Neural cell (in vitro differentiated cells): ENCODE data around the gene TNIP2. TPM values are rescaled to one million over a fixed set of nuclear protein-coding genes. Genes with fewer than 3 reads are reported as not detected.

Experiments used
- H2AFZ ChIP-seq: fragments of 200-600, 300-800 bp; sonication (generic), shearing (Covaris generic); 2 replicates; pipeline ENCODE4 v1.6.0; 2014; ENCODE audit warnings: low read depth, mild to moderate bottlenecking, antibody characterized with exemption, low read length, moderate library complexity
- H3F3A ChIP-seq: fragments of 200-600 bp; shearing (Covaris generic); 2 replicates; pipeline ENCODE4 v1.6.1; 2016; ENCODE audit warnings: mild to moderate bottlenecking, moderate library complexity, mixed read lengths, antibody characterized with exemption, low read length; ENCODE audit not compliant: insufficient read depth, poor library complexity, severe bottlenecking
- H3K27ac ChIP-seq: fragments of 200-600, 300-800 bp; sonication (generic), shearing (Covaris generic); 2 replicates; pipeline ENCODE4 v1.5.1; 2014; ENCODE audit warnings: mild to moderate bottlenecking, low read length, moderate library complexity
- H3K27me3 ChIP-seq: fragments of 300-800, 200-600 bp; sonication (generic), shearing (Covaris generic); 2 replicates; pipeline ENCODE4 v1.6.0; 2014; ENCODE audit warnings: mild to moderate bottlenecking, low read depth, low read length, moderate library complexity; ENCODE audit not compliant: insufficient read depth
- H3K36me3 ChIP-seq: fragments of 300-800, 200-600 bp; sonication (generic), shearing (Covaris generic); 2 replicates; pipeline ENCODE4 v1.5.1; 2014; ENCODE audit warnings: mild to moderate bottlenecking, antibody characterized with exemption, low read length, moderate library complexity; ENCODE audit not compliant: insufficient read depth
- H3K4me2 ChIP-seq: fragments of 300-800, 200-600 bp; sonication (generic), shearing (Covaris generic); 2 replicates; pipeline ENCODE4 v1.6.0; 2014; ENCODE audit warnings: mild to moderate bottlenecking, low read length
- H3K4me3 ChIP-seq: fragments of 300-800, 200-600 bp; sonication (generic), shearing (Covaris generic); 2 replicates; pipeline ENCODE4 v1.5.1; 2014; ENCODE audit warnings: mild to moderate bottlenecking, low read length, moderate library complexity
- H3K79me2 ChIP-seq: fragments of 200-600 bp; shearing (Covaris generic); replicated peaks from 2 replicates; pipeline ENCODE4 v1.6.0; 2014; ENCODE audit warnings: mild to moderate bottlenecking, low read length, moderate library complexity; ENCODE audit not compliant: insufficient read depth
- H3K9ac ChIP-seq: fragments of 300-800, 200-600 bp; sonication (generic), shearing (Covaris generic); 2 replicates; pipeline ENCODE4 v1.6.1; 2016; ENCODE audit warnings: mild to moderate bottlenecking, low read length, mixed read lengths
- H3K9me2 ChIP-seq: fragments of 200-600 bp; shearing (Covaris generic); 2 replicates; pipeline ENCODE4 v1.6.1; 2016; ENCODE audit warnings: mild to moderate bottlenecking, low read length, mixed read lengths; ENCODE audit not compliant: insufficient read depth
- H3K9me3 ChIP-seq: fragments of 200-600, 300-800 bp; sonication (generic), shearing (Covaris generic); 2 replicates; pipeline ENCODE4 v1.6.1; 2016; ENCODE audit warnings: mild to moderate bottlenecking, mixed run types, low read length, moderate library complexity, mixed read lengths
- H4K20me1 ChIP-seq: fragments of 200-600 bp; shearing (Covaris generic); 2 replicates; pipeline ENCODE4 v1.6.1; 2016; ENCODE audit warnings: mild to moderate bottlenecking, mixed run types; ENCODE audit not compliant: insufficient read depth
- CTCF ChIP-seq: fragments of 450-650 bp; IDR thresholded peaks from 2 replicates; pipeline ENCODE4 v1.5.1; 2014; ENCODE audit warnings: antibody characterized with exemption, mild to moderate bottlenecking, moderate library complexity; ENCODE audit not compliant: poor library complexity, severe bottlenecking
- EP300 ChIP-seq: fragments of 450-650 bp; conservative IDR thresholded peaks from 2 replicates; pipeline ENCODE4 v1.6.1; 2014; ENCODE audit warnings: antibody characterized with exemption, mild to moderate bottlenecking, moderate library complexity; ENCODE audit not compliant: poor library complexity, severe bottlenecking
- EZH2 ChIP-seq: fragments of 200-600, 300-800 bp; shearing (Covaris generic), sonication (generic); IDR thresholded peaks from 2 replicates; pipeline ENCODE4 v1.6.1; 2014; ENCODE audit warnings: antibody characterized with exemption, low read length, borderline replicate concordance, mild to moderate bottlenecking; ENCODE audit not compliant: insufficient read depth, poor library complexity, severe bottlenecking
- MXI1 ChIP-seq: fragments of 450-650 bp; conservative IDR thresholded peaks from 2 replicates; pipeline ENCODE4 v1.6.1; 2014; ENCODE audit warnings: antibody characterized with exemption, mild to moderate bottlenecking; ENCODE audit not compliant: poor library complexity, severe bottlenecking
- POLR2AphosphoS5 ChIP-seq: IDR thresholded peaks from 2 replicates; pipeline ENCODE4 v1.6.1; 2012
- RAD21 ChIP-seq: fragments of 450-650 bp; conservative IDR thresholded peaks from 2 replicates; pipeline ENCODE4 v1.6.1; 2014; ENCODE audit warnings: antibody characterized with exemption, mild to moderate bottlenecking, moderate library complexity
- REST ChIP-seq: IDR thresholded peaks from 2 replicates; pipeline ENCODE4 v1.6.1; 2012; ENCODE audit warnings: borderline replicate concordance
- SMC3 ChIP-seq: fragments of 450-650 bp; conservative IDR thresholded peaks from 2 replicates; pipeline ENCODE4 v1.6.1; 2014; ENCODE audit warnings: antibody characterized with exemption, mild to moderate bottlenecking, moderate library complexity; ENCODE audit not compliant: poor library complexity
- TAF1 ChIP-seq: IDR thresholded peaks from 2 replicates; pipeline ENCODE4 v1.6.1; 2012; ENCODE audit warnings: low read depth
- polyA plus RNA-seq: library from polyadenylated mRNA; depleted of rRNA; stranded (reverse); fragments of >200 nt; gene quantifications from 2 replicates; pipeline ENCODE4 v1.2.3, GENCODE V29; 2014

TNIP2 gene
- polyA plus RNA-seq, 1 donor from 2014 or later = 13.0 TPM

- no peak overlapping the region for H3K4me2 ChIP-seq
- H3K4me3 ChIP-seq = no peak overlapping the region
- H3K9me2 ChIP-seq = no peaks in the 10 kb centered on the region
- H3K9ac ChIP-seq = no peak overlapping the region
- H3K9me3 ChIP-seq = no peaks in the 10 kb centered on the region
- H2AFZ ChIP-seq = no peak overlapping the region
- TF ChIP-seq POLR2AphosphoS5 = no peak
- TF ChIP-seq SMC3 = no peak
- TF ChIP-seq REST = no peak
- TF ChIP-seq MXI1 = no peak
- no peak for TF ChIP-seq EZH2
- TF ChIP-seq CTCF = no peak
- no peak for TF ChIP-seq TAF1
- TF ChIP-seq EP300 = no peak
- TF ChIP-seq RAD21 = no peak
- peaks cover 22% of the 10 kb centered on the region for H3K27me3 ChIP-seq
- H3K79me2 ChIP-seq = no peaks in the 10 kb centered on the region
- H4K20me1 ChIP-seq = no peaks in the 10 kb centered on the region
- H3F3A ChIP-seq = no peaks in the 10 kb centered on the region
- H3K27ac ChIP-seq = no peak overlapping the region
- H3K36me3 ChIP-seq = no peaks in the 10 kb centered on the region
Measured at GRCh38 chr4:2789793-2790582, 33.9 kb upstream of the TNIP2 start.

- H3K27ac ChIP-seq = no peak overlapping the region
- H3K27me3 ChIP-seq = peaks cover 17% of the 10 kb centered on the region
- H3K9me2 ChIP-seq = no peaks in the 10 kb centered on the region
- no peaks in the 10 kb centered on the region for H3K79me2 ChIP-seq
- H3K4me2 ChIP-seq = no peak overlapping the region
- no peaks in the 10 kb centered on the region for H4K20me1 ChIP-seq
- no peak overlapping the region for H3K9ac ChIP-seq
- H3F3A ChIP-seq = no peaks in the 10 kb centered on the region
- H2AFZ ChIP-seq = no peak overlapping the region
- no peak for TF ChIP-seq EP300
- no peak for TF ChIP-seq MXI1
- no peak for TF ChIP-seq TAF1
- TF ChIP-seq CTCF = no peak
- TF ChIP-seq POLR2AphosphoS5 = no peak
- no peak for TF ChIP-seq REST
- no peak for TF ChIP-seq RAD21
- TF ChIP-seq EZH2 = no peak
- TF ChIP-seq SMC3 = no peak
- no peaks in the 10 kb centered on the region for H3K36me3 ChIP-seq
- H3K9me3 ChIP-seq = no peaks in the 10 kb centered on the region
- H3K4me3 ChIP-seq = no peak overlapping the region
Measured at GRCh38 chr4:2789351-2789750, 33.2 kb upstream of the TNIP2 start.
